ENCODE data around the gene SEMA4B. TPM values are rescaled to one million over a fixed set of nuclear protein-coding genes. Genes with fewer than 3 reads are reported as not detected.
"Not testable (repeated sequence)": the region's sequence is repeated elsewhere in the genome, so short reads cannot be mapped to it uniquely, and the experiment has no call there.

SEMA4B gene
- total RNA-seq, 1 donor from 2014 or later: 7.7 TPM

- Mint-ChIP-seq H3K4me1 (peaks cover 22% of the 10 kb centered on the region), H3K27me3 (ENCODE audit: insufficient read depth, low read depth) (peaks cover 2% of the 10 kb centered on the region), H3K27ac (no peak overlapping the region), H3K4me3 (no peak overlapping the region), H3K36me3 (peaks cover 33% of the 10 kb centered on the region), H3K9me3 (peaks cover 2% of the 10 kb centered on the region)
- Histone ChIP-seq H3K4me2 (no peak overlapping the region), H3K36me3 (peaks cover 3% of the 10 kb centered on the region), H2AFZ (replicated peaks) (no peak overlapping the region), H3F3A (ENCODE audit: low read depth) (peaks cover 17% of the 10 kb centered on the region), H3K4me3 (no peak overlapping the region), H4K20me1 (ENCODE audit: low read depth) (peaks cover 34% of the 10 kb centered on the region), H3K79me2 (ENCODE audit: low read depth) (peaks cover 60% of the 10 kb centered on the region), H3K27ac (no peak overlapping the region), H3K27me3 (no peaks in the 10 kb centered on the region), H3K4me1 (peaks cover 20% of the 10 kb centered on the region), H3K9me3 (ENCODE audit: low read depth) (no peaks in the 10 kb centered on the region), H3K9ac (no peak overlapping the region)
- TF ChIP-seq CTCF (IDR thresholded peaks at IDR 0.05): no peak
- no peak for TF ChIP-seq EZH2phosphoT487 (IDR thresholded peaks at IDR 0.05)
- TF ChIP-seq EZH2 (IDR thresholded peaks at IDR 0.05): no peak
- no peak for DNase-seq (ENCODE audit: low spot score)
Measured at GRCh38 chr15:90270502-90271150, 69.5 kb downstream of the SEMA4B start.

- Histone ChIP-seq H3K4me1 (peaks cover 17% of the 10 kb centered on the region), H3K36me3 (peaks cover 3% of the 10 kb centered on the region), H3F3A (ENCODE audit: low read depth) (peaks cover 17% of the 10 kb centered on the region), H3K9ac (no peak overlapping the region), H3K27ac (no peak overlapping the region), H4K20me1 (ENCODE audit: low read depth) (peaks cover 32% of the 10 kb centered on the region), H3K79me2 (ENCODE audit: low read depth) (peaks cover 50% of the 10 kb centered on the region), H3K9me3 (ENCODE audit: low read depth) (no peaks in the 10 kb centered on the region), H3K4me3 (no peak overlapping the region), H2AFZ (replicated peaks) (no peak overlapping the region), H3K4me2 (no peak overlapping the region), H3K27me3 (no peaks in the 10 kb centered on the region)
- Mint-ChIP-seq H3K4me1 (peaks cover 20% of the 10 kb centered on the region), H3K27ac (no peak overlapping the region), H3K36me3 (peaks cover 37% of the 10 kb centered on the region), H3K4me3 (no peak overlapping the region), H3K9me3 (peaks cover 2% of the 10 kb centered on the region), H3K27me3 (ENCODE audit: insufficient read depth, low read depth) (no peaks in the 10 kb centered on the region)
- DNase-seq (ENCODE audit: low spot score): no peak
- TF ChIP-seq CTCF (IDR thresholded peaks at IDR 0.05): no peak
- TF ChIP-seq EZH2 (IDR thresholded peaks at IDR 0.05): no peak
- TF ChIP-seq EZH2phosphoT487 (IDR thresholded peaks at IDR 0.05): no peak
Measured at GRCh38 chr15:90271459-90272166, 70.5 kb downstream of the SEMA4B start.

- H3K4me3 Mint-ChIP-seq; H3K27me3 ChIP-seq; H3K27me3 Mint-ChIP-seq (ENCODE audit: insufficient read depth, low read depth); H3K4me1 ChIP-seq; H3K4me1 Mint-ChIP-seq; H3K9me3 Mint-ChIP-seq; H2AFZ ChIP-seq (replicated peaks); H3K27ac ChIP-seq; H3K79me2 ChIP-seq (ENCODE audit: low read depth); H3K9ac ChIP-seq; H3K36me3 ChIP-seq; DNase-seq (ENCODE audit: low spot score); H3K4me2 ChIP-seq; H3K9me3 ChIP-seq (ENCODE audit: low read depth); H3K4me3 ChIP-seq; H4K20me1 ChIP-seq (ENCODE audit: low read depth); H3K27ac Mint-ChIP-seq: not testable (repeated sequence)
- H3K36me3 Mint-ChIP-seq: peaks cover 12% of the 10 kb centered on the region
- H3F3A ChIP-seq (ENCODE audit: low read depth): peaks cover 13% of the 10 kb centered on the region
Measured at GRCh38 chr15:90278467-90278866, 77.3 kb downstream of the SEMA4B start.

Small RNA genes within 50 kb of the gene (small RNA-seq; reads per million reads assigned to genes)
- not detected for gene RN7SL346P

Other genes with a start within 250 kb of the SEMA4B start
- gene ZNF710, start 200.0 kb upstream of the SEMA4B start, total RNA-seq (ENCODE audit: low replicate concordance): 14.9 and 29.6 TPM in 2 replicates
- 93.1 and 134 TPM in 2 replicates for gene IDH2, start 98.9 kb upstream of the SEMA4B start, total RNA-seq (ENCODE audit: low replicate concordance)
- 5.2 and 7.7 TPM in 2 replicates for gene CIB1, start 32.6 kb downstream of the SEMA4B start, total RNA-seq (ENCODE audit: low replicate concordance)
- 0.67 and 3.5 TPM in 2 replicates for gene GDPGP1, start 32.9 kb downstream of the SEMA4B start, total RNA-seq (ENCODE audit: low replicate concordance)
- gene TTLL13, start 48.2 kb downstream of the SEMA4B start, total RNA-seq (ENCODE audit: low replicate concordance): 0.19 TPM in 1 of 2 replicates, not detected in the other
- 47.8 and 66.8 TPM in 2 replicates for gene NGRN, start 64.3 kb downstream of the SEMA4B start, total RNA-seq (ENCODE audit: low replicate concordance)
- 1.9 and 8.3 TPM in 2 replicates for gene ZNF774, start 151.0 kb downstream of the SEMA4B start, total RNA-seq (ENCODE audit: low replicate concordance)
- gene IQGAP1, start 186.9 kb downstream of the SEMA4B start, total RNA-seq (ENCODE audit: low replicate concordance): 35.9 and 44.8 TPM in 2 replicates